H1 (cell line): ENCODE data around the gene SZT2. TPM values are rescaled to one million over a fixed set of nuclear protein-coding genes. Genes with fewer than 3 reads are reported as not detected.

Experiments used
- CTCF ChIA-PET: fragments of 300-600 bp; sonication (Branson Sonifier 250); formaldehyde crosslinking; loops from one replicate; lab custom pipeline; 2021; ENCODE audit not compliant: partially characterized antibody; lab: Charles Lee
- POLR2A ChIA-PET: fragments of 300-600 bp; sonication (Branson Sonifier 250); formaldehyde crosslinking; loops from one replicate; lab custom pipeline; 2021; ENCODE audit warnings: inconsistent platforms; ENCODE audit not compliant: partially characterized antibody; lab: Charles Lee
- DNase-seq, 2 experiments: peaks; one replicate each; pipeline versions ENCODE4 v3.0.0 to v3.0.0-alpha.2; 2010 to 2022; ENCODE audit warnings: low spot score in 2 of 2, low read depth in 1 of 2, mixed read lengths in 1 of 2
- FAIRE-seq: peaks from 2 replicates; lab custom pipeline; 2011; peaks lifted over from hg19 to GRCh38; lab: Jason Lieb, UNC
- H2AFZ ChIP-seq: 2 replicates; pipeline ENCODE4 v1.8.1; 2012; ENCODE audit warnings: low read length, inconsistent platforms
- H2AK5ac ChIP-seq: 2 replicates; pipeline ENCODE4 v1.6.1; 2013; ENCODE audit warnings: low read depth, low read length
- H2BK120ac ChIP-seq: replicated peaks from 2 replicates; pipeline ENCODE3; 2013; ENCODE audit warnings: low read depth, low read length, inconsistent platforms
- H2BK12ac ChIP-seq: 2 replicates; pipeline ENCODE4 v1.6.1; 2013; ENCODE audit warnings: low read depth, low read length
- H2BK15ac ChIP-seq: 2 replicates; pipeline ENCODE4 v1.6.1; 2013; ENCODE audit warnings: low read length
- H2BK20ac ChIP-seq: 2 replicates; pipeline ENCODE4 v1.6.1; 2013; ENCODE audit warnings: low read length
- H2BK5ac ChIP-seq: 2 replicates; pipeline ENCODE4 v1.6.1; 2013; ENCODE audit warnings: low read depth, low read length
- H3K14ac ChIP-seq: 2 replicates; pipeline ENCODE4 v1.6.1; 2013; ENCODE audit warnings: inconsistent platforms; ENCODE audit not compliant: insufficient read length
- H3K18ac ChIP-seq: 2 replicates; pipeline ENCODE4 v1.6.1; 2013; ENCODE audit warnings: low read length; ENCODE audit errors: extremely low read depth
- H3K23ac ChIP-seq: 2 replicates; pipeline ENCODE4 v1.6.1; 2013; ENCODE audit warnings: inconsistent platforms; ENCODE audit not compliant: insufficient read length
- H3K23me2 ChIP-seq: 2 replicates; pipeline ENCODE4 v1.6.1; 2013; ENCODE audit warnings: low read depth, low read length
- H3K27ac ChIP-seq: 2 replicates; pipeline ENCODE4 v1.6.1; 2011; ENCODE audit warnings: low read depth, low read length, inconsistent platforms
- H3K27me3 ChIP-seq, 4 experiments: replicated peaks in 1 of 4; 1 replicate in 1 of 4; 2 replicates in 3 of 4; pipeline versions ENCODE4 v1.6.1 to v1.8.1; 2011 to 2013; ENCODE audit warnings: low read length in 3 of 4, mild to moderate bottlenecking in 3 of 4, inconsistent platforms in 2 of 4, mixed read lengths in 2 of 4, moderate library complexity in 1 of 4; ENCODE audit not compliant: control insufficient read depth in 3 of 4, insufficient read depth in 3 of 4; ENCODE audit errors: extremely low read depth in 1 of 4
- H3K36me3 ChIP-seq, 4 experiments: 2 replicates each; pipeline versions ENCODE4 v1.6.1 to v1.8.1; 2011 to 2013; ENCODE audit warnings: mild to moderate bottlenecking in 4 of 4, low read length in 3 of 4, moderate library complexity in 2 of 4, control low read depth in 1 of 4, inconsistent platforms in 1 of 4; ENCODE audit not compliant: insufficient read depth in 4 of 4, control insufficient read depth in 2 of 4
- H3K4ac ChIP-seq: replicated peaks from 2 replicates; pipeline ENCODE3; 2013; ENCODE audit warnings: low read length, low read depth, mixed read lengths, inconsistent platforms; ENCODE audit not compliant: insufficient read length
- H3K4me1 ChIP-seq, 4 experiments: replicated peaks in 1 of 4; 1 replicate in 1 of 4; 2 replicates in 3 of 4; pipeline versions ENCODE4 v1.6.1 to v1.8.1; 2011 to 2013; ENCODE audit warnings: low read length in 3 of 4, inconsistent platforms in 2 of 4, mixed read lengths in 1 of 4; ENCODE audit not compliant: insufficient read depth in 4 of 4, control insufficient read depth in 3 of 4
- H3K4me2 ChIP-seq, 2 experiments: 2 replicates each; pipeline versions ENCODE4 v1.6.1 to v1.8.1; 2011 to 2013; ENCODE audit warnings: low read depth in 2 of 2, low read length in 2 of 2, control low read depth in 1 of 2, inconsistent platforms in 1 of 2, mild to moderate bottlenecking in 1 of 2; ENCODE audit not compliant: insufficient read depth in 1 of 2
- H3K4me3 ChIP-seq, 4 experiments: fragments of 200-600, 300-600 bp in 1 of 4; sonication (generic), shearing (Covaris generic), sonication (Bioruptor Twin) in 1 of 4; 2 replicates each; pipeline versions ENCODE4 v1.5.1 to v1.8.1; 2011 to 2016; ENCODE audit warnings: low read length in 4 of 4, low read depth in 3 of 4, control low read depth in 2 of 4, inconsistent platforms in 2 of 4, mild to moderate bottlenecking in 2 of 4, mixed read lengths in 1 of 4, moderate library complexity in 1 of 4; ENCODE audit not compliant: insufficient read depth in 2 of 4; ENCODE audit errors: extremely low read depth in 1 of 4
- H3K56ac ChIP-seq: replicated peaks from 2 replicates; pipeline ENCODE3; 2013; ENCODE audit warnings: low read depth, mild to moderate bottlenecking, mixed read lengths, low read length, inconsistent platforms; ENCODE audit not compliant: insufficient read length
- H3K79me1 ChIP-seq: 2 replicates; pipeline ENCODE4 v1.6.1; 2013; ENCODE audit warnings: low read depth, low read length, control low read depth
- H3K79me2 ChIP-seq, 2 experiments: 2 replicates each; pipeline versions ENCODE4 v1.6.1 to v1.8.1; 2012 to 2013; ENCODE audit warnings: low read length in 2 of 2, mild to moderate bottlenecking in 2 of 2, inconsistent platforms in 1 of 2; ENCODE audit not compliant: insufficient read depth in 2 of 2, control insufficient read depth in 1 of 2
- H3K9ac ChIP-seq, 4 experiments: replicated peaks in 1 of 4; 1 replicate in 1 of 4; 2 replicates in 3 of 4; pipeline versions ENCODE4 v1.6.1 to v1.8.1; 2011 to 2013; ENCODE audit warnings: low read depth in 3 of 4, low read length in 3 of 4, control low read depth in 2 of 4, mild to moderate bottlenecking in 2 of 4, moderate library complexity in 2 of 4, inconsistent platforms in 1 of 4; ENCODE audit errors: extremely low read depth in 1 of 4
- H3K9me3 ChIP-seq, 2 experiments: 2 replicates each; pipeline versions ENCODE4 v1.6.1 to v1.8.1; 2012 to 2013; ENCODE audit warnings: mild to moderate bottlenecking in 2 of 2, moderate library complexity in 2 of 2, control low read depth in 1 of 2, inconsistent platforms in 1 of 2, low read depth in 1 of 2, low read length in 1 of 2, mixed read lengths in 1 of 2; ENCODE audit not compliant: insufficient read depth in 2 of 2
- H4K20me1 ChIP-seq, 2 experiments: replicated peaks in 1 of 2; 2 replicates each; pipeline versions ENCODE3 to v1.8.1; 2011 to 2013; ENCODE audit warnings: inconsistent platforms in 2 of 2, low read length in 2 of 2, mild to moderate bottlenecking in 1 of 2; ENCODE audit not compliant: insufficient read depth in 2 of 2, control insufficient read depth in 1 of 2
- H4K5ac ChIP-seq: 2 replicates; pipeline ENCODE4 v1.6.1; 2013; ENCODE audit warnings: low read length, low read depth, mixed read lengths, inconsistent platforms; ENCODE audit not compliant: insufficient read length
- H4K8ac ChIP-seq: 2 replicates; pipeline ENCODE4 v1.8.0; 2013; ENCODE audit warnings: mild to moderate bottlenecking, moderate library complexity, low read length, inconsistent platforms; ENCODE audit not compliant: insufficient read depth; ENCODE audit errors: extremely low read depth
- H4K91ac ChIP-seq: replicated peaks from 2 replicates; pipeline ENCODE3; 2013; ENCODE audit warnings: low read length, mixed read lengths, inconsistent platforms; ENCODE audit not compliant: insufficient read length
- ASH2L ChIP-seq: fragments of 200-600, 300-600 bp; sonication (generic); IDR thresholded peaks from one replicate; pipeline ENCODE4 v1.7.1; 2017; ENCODE audit warnings: low read length
- MAFK ChIP-seq: IDR thresholded peaks from 2 replicates; pipeline ENCODE4 v1.6.1; 2012; ENCODE audit warnings: low read depth, mild to moderate bottlenecking, improper control_type of control experiment, low read length
- RAD21 ChIP-seq, 2 experiments: IDR thresholded peaks in 1 of 2; conservative IDR thresholded peaks in 1 of 2; 2 replicates each; pipeline ENCODE4 v1.6.1; 2011; ENCODE audit warnings: low read depth in 2 of 2, low read length in 2 of 2, improper control_type of control experiment in 1 of 2, inconsistent platforms in 1 of 2, mild to moderate bottlenecking in 1 of 2, moderate library complexity in 1 of 2
- RFX5 ChIP-seq: IDR thresholded peaks from 2 replicates; pipeline ENCODE4 v1.6.1; 2011; ENCODE audit warnings: low read depth, low read length, improper control_type of control experiment, borderline replicate concordance
- ZNF274 ChIP-seq: IDR thresholded peaks from 2 replicates; pipeline ENCODE4 v1.7.0; 2012; ENCODE audit warnings: low read length, borderline replicate concordance; ENCODE audit errors: extremely low read depth
- WGBS, 2 experiments: shearing (Covaris generic) in 1 of 2; methylation state at CpG; one replicate each; pipeline versions ENCODE4 v1.1.6 to v1.1.7; 2013 to 2015; ENCODE audit warnings: low lambda C conversion rate in 2 of 2, mixed read lengths in 2 of 2, inconsistent platforms in 1 of 2, low coverage in 1 of 2, missing lambda C conversion rate in 1 of 2; ENCODE audit not compliant: insufficient replicate concordance in 2 of 2, insufficient coverage in 1 of 2, insufficient read length in 1 of 2; ENCODE audit errors: extremely low coverage in 1 of 2, missing lambda C conversion rate in 1 of 2; 5-methylcytosine and 5-hydroxymethylcytosine counted together
- polyA plus RNA-seq, 7 experiments: library from polyadenylated mRNA; depleted of rRNA in 3 of 7; stranded (reverse) in 5 of 7; unstranded in 2 of 7; fragments of >200 nt in 5 of 7; fragments of 200-250 nt in 2 of 7; gene quantifications; 1 replicate in 5 of 7; 2 replicates in 1 of 7; 4 replicates in 1 of 7; pipeline versions ENCODE4 v1.2.1 to v1.2.3, GENCODE V29; 2011 to 2013; ENCODE audit warnings: missing spikeins in 2 of 7, mixed read lengths in 2 of 7
- total RNA-seq: library from RNA; stranded (reverse); fragmentation: NEBNext Ultra II Directional; extraction: Animal tissue kit (Norgen Biotek cat#: 25700); gene quantifications from 2 replicates; pipeline ENCODE4 v1.2.1, GENCODE V29; 2021
- TF ChIP-seq, protein P1 (sequence below), 3 experiments: IDR thresholded peaks; 1 replicate in 2 of 3; 2 replicates in 1 of 3; pipeline versions ENCODE4 v1.5.1 to v1.6.1; 2011; ENCODE audit warnings: low read length in 3 of 3, mild to moderate bottlenecking in 3 of 3, inconsistent platforms in 2 of 3, low read depth in 1 of 3, moderate library complexity in 1 of 3; ENCODE audit not compliant: insufficient read depth in 1 of 3; ENCODE audit errors: control extremely low read depth in 1 of 3
- TF ChIP-seq, protein P2 (sequence below): IDR thresholded peaks from 2 replicates; pipeline ENCODE4 v1.6.1; 2012; ENCODE audit warnings: inconsistent platforms
- TF ChIP-seq, protein P3 (sequence below): IDR thresholded peaks from 2 replicates; pipeline ENCODE4 v1.6.1; 2011; ENCODE audit warnings: low read length, improper control_type of control experiment

The SZT2 gene
- total and polyA plus RNA-seq, 2 of the 8 experiments (the other 6 are each of a cell fraction or from before 2014, with no cell fraction given) = 4.7 to 12.9 TPM

DNA sequence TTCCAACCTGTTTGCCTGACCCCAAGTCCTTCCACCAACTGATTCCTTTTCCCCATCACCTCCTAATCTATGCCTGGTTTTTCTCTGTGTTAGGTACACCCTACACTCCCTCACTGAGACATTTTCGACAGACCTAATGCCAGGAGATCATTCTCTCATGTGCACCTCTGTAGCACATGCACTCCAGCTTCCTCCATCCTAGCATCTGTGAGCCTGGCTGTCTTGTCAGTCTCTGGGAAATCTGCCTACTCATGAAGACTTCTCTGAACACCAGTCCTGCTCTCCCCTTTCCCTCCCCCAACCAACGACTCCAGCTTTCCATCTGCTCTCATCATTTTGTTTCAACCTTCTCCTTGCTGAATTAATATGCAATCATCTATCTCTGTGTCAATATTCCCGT is 1.1 kb upstream of the SZT2 start:
- Histone ChIP-seq H3K4me2 (peak overlapping the region; percentile 78 to 92), H3K4ac (no peak overlapping the region), H2BK5ac (no peak overlapping the region), H3K4me3 (peak overlapping the region in 3 of 4 experiments; percentile 78 to 87 (median 83); a peak in 7 of 8 replicates), H3K36me3 (peaks cover 7 to 44% (median 30%) of the 10 kb centered on the region in 4 experiments), H3K56ac (no peak overlapping the region), H4K91ac (no peak overlapping the region), H2BK120ac (no peak overlapping the region), H3K79me2 (peaks cover 7 to 20% of the 10 kb centered on the region in 2 experiments; a peak in 3 of 4 replicates), H3K9ac (peak overlapping the region in 2 of 4 experiments; percentile 68 to 82; a peak in 3 of 7 replicates), H2AFZ (no peak overlapping the region), H3K9me3 (no peaks in the 10 kb centered on the region), H2BK20ac (no peak overlapping the region), H2AK5ac (no peak overlapping the region), H4K5ac (no peak overlapping the region), H3K23ac (no peak overlapping the region), H3K4me1 (peaks cover 0 to 8% (median 4%) of the 10 kb centered on the region in 4 experiments; a peak in 4 of 7 replicates), H3K27ac (no peak overlapping the region), H2BK12ac (no peak overlapping the region), H3K27me3 (no peaks in the 10 kb centered on the region), H2BK15ac (no peak overlapping the region), H3K18ac (no peak overlapping the region), H3K23me2 (peaks cover 3% of the 10 kb centered on the region), H3K14ac (no peak overlapping the region), H3K79me1 (peaks cover 2% of the 10 kb centered on the region; the same call in 1 of the 2 replicates), H4K20me1 (peaks cover 1 to 4% of the 10 kb centered on the region in 2 experiments), H4K8ac (no peak overlapping the region; the same call in 1 of the 2 replicates)
- CTCF ChIA-PET = interaction anchor here (0.6 to 1.9 kb wide), 8 partner anchors 12 to 145 kb away, joined by 3 to 6 read pairs (median 3); partner anchors contain the start of gene ELOVL1
- WGBS, 2 experiments = 78% methylated on average over 3 of the region's 3 CpGs; no CpG with 5 or more reads in 1 of the 2 experiments
- DNase-seq (no peak), FAIRE-seq (no peak)
- POLR2A ChIA-PET = interaction anchor here (0.7 to 5.2 kb wide), 13 partner anchors 8 to 170 kb away, joined by 3 to 38 read pairs (median 4); partner anchors contain the start of genes CDC20 and ELOVL1
- TF ChIP-seq, protein P1, sequence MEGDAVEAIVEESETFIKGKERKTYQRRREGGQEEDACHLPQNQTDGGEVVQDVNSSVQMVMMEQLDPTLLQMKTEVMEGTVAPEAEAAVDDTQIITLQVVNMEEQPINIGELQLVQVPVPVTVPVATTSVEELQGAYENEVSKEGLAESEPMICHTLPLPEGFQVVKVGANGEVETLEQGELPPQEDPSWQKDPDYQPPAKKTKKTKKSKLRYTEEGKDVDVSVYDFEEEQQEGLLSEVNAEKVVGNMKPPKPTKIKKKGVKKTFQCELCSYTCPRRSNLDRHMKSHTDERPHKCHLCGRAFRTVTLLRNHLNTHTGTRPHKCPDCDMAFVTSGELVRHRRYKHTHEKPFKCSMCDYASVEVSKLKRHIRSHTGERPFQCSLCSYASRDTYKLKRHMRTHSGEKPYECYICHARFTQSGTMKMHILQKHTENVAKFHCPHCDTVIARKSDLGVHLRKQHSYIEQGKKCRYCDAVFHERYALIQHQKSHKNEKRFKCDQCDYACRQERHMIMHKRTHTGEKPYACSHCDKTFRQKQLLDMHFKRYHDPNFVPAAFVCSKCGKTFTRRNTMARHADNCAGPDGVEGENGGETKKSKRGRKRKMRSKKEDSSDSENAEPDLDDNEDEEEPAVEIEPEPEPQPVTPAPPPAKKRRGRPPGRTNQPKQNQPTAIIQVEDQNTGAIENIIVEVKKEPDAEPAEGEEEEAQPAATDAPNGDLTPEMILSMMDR (IDR thresholded peaks at IDR 0.05; ENCODE audit: control extremely low read depth in 1 of 3, insufficient read depth in 1 of 3, low read depth in 1 of 3, low read length in 3 of 3) = no peak
- TF ChIP-seq, protein P2, sequence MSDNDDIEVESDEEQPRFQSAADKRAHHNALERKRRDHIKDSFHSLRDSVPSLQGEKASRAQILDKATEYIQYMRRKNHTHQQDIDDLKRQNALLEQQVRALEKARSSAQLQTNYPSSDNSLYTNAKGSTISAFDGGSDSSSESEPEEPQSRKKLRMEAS = no peak
- TF ChIP-seq RFX5 = no peak
- no peak for TF ChIP-seq MAFK
- TF ChIP-seq ASH2L = no peak
- TF ChIP-seq, protein P3, sequence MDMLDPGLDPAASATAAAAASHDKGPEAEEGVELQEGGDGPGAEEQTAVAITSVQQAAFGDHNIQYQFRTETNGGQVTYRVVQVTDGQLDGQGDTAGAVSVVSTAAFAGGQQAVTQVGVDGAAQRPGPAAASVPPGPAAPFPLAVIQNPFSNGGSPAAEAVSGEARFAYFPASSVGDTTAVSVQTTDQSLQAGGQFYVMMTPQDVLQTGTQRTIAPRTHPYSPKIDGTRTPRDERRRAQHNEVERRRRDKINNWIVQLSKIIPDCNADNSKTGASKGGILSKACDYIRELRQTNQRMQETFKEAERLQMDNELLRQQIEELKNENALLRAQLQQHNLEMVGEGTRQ = no peak
- TF ChIP-seq ZNF274 = no peak
- no peak for TF ChIP-seq RAD21 (IDR thresholded peaks at IDR 0.05 in 1 of 2, conservative IDR thresholded peaks at IDR 0.05 in 1 of 2; ENCODE audit: low read depth in 2 of 2, low read length in 2 of 2)
